Mucosa of rectum (tissue), 2 donors: ENCODE results near the gene SLC16A8.

Experiments
- H3K27ac ChIP-seq, 2 donors: one replicate each; pipeline ENCODE4 v1.7.0; 2013; ENCODE audit warnings: inconsistent platforms in 2 of 2, low read depth in 2 of 2, low read length in 2 of 2
- H3K27me3 ChIP-seq, 2 donors: one replicate each; pipeline ENCODE4 v1.7.0; 2013; ENCODE audit warnings: low read length in 2 of 2; ENCODE audit not compliant: control insufficient read depth in 2 of 2, insufficient read depth in 2 of 2
- H3K36me3 ChIP-seq, 2 donors: one replicate each; pipeline ENCODE4 v1.7.0; 2013; ENCODE audit warnings: low read length in 2 of 2; ENCODE audit not compliant: control insufficient read depth in 2 of 2, insufficient read depth in 2 of 2
- H3K4me1 ChIP-seq, 2 donors: one replicate each; pipeline ENCODE4 v1.7.0; 2013; ENCODE audit warnings: low read length in 2 of 2, mild to moderate bottlenecking in 1 of 2; ENCODE audit not compliant: control insufficient read depth in 2 of 2, insufficient read depth in 2 of 2
- H3K4me3 ChIP-seq, 2 donors: one replicate each; pipeline ENCODE4 v1.7.0; 2013; ENCODE audit warnings: low read length in 2 of 2
- H3K9ac ChIP-seq, 2 donors: one replicate each; pipeline ENCODE4 v1.7.0; 2013; ENCODE audit warnings: low read length in 2 of 2, low read depth in 1 of 2, mild to moderate bottlenecking in 1 of 2
- H3K9me3 ChIP-seq, 2 donors: one replicate each; pipeline ENCODE4 v1.7.0; 2013; ENCODE audit warnings: low read length in 2 of 2; ENCODE audit not compliant: control insufficient read depth in 2 of 2
- donor health status: healthy.
- donor health status: Normal muscosa, but diverticular disease.

The SLC16A8 gene

GRCh38 chr22:38072322-38073149, 11.4 kb downstream of the SLC16A8 start:
- H3K27ac ChIP-seq = no peak overlapping the region

GRCh38 chr22:38071421-38072321, 12.3 kb downstream of the SLC16A8 start:
- H3K36me3 ChIP-seq = peaks cover 33 to 41% of the 10 kb centered on the region in 2 donors
- no peak overlapping the region for H3K9ac ChIP-seq
- no peaks in the 10 kb centered on the region for H3K9me3 ChIP-seq
- H3K4me3 ChIP-seq = no peak overlapping the region
- H3K27me3 ChIP-seq = no peaks in the 10 kb centered on the region
- H3K4me1 ChIP-seq = no peaks in the 10 kb centered on the region
- no peak overlapping the region for H3K27ac ChIP-seq

More at GRCh38 chr22:38072322-38073149, 11.4 kb downstream of the SLC16A8 start:
- Histone ChIP-seq H3K27me3 (no peaks in the 10 kb centered on the region), H3K4me1 (no peaks in the 10 kb centered on the region), H3K4me3 (no peak overlapping the region), H3K9ac (no peak overlapping the region), H3K9me3 (no peaks in the 10 kb centered on the region), H3K36me3 (peaks cover 32 to 40% of the 10 kb centered on the region in 2 donors)

GRCh38 chr22:38070250-38070921, 13.6 kb downstream of the SLC16A8 start:
- H3K9me3 ChIP-seq = no peaks in the 10 kb centered on the region
- no peak overlapping the region for H3K27ac ChIP-seq
- H3K36me3 ChIP-seq = peaks cover 39 to 52% of the 10 kb centered on the region in 2 donors
- peak overlapping the region in 1 of 2 donors; percentile 32 for H3K9ac ChIP-seq
- H3K4me3 ChIP-seq = no peak overlapping the region
- no peaks in the 10 kb centered on the region for H3K4me1 ChIP-seq
- H3K27me3 ChIP-seq = no peaks in the 10 kb centered on the region

- Histone ChIP-seq H3K27ac (peak overlapping the region; percentile 33 to 44), H3K27me3 (no peaks in the 10 kb centered on the region), H3K36me3 (peaks cover 44 to 57% of the 10 kb centered on the region in 2 donors), H3K4me3 (no peak overlapping the region), H3K9ac (no peak overlapping the region), H3K4me1 (no peaks in the 10 kb centered on the region), H3K9me3 (no peaks in the 10 kb centered on the region)
Measured at GRCh38 chr22:38069372-38070249, 14.4 kb downstream of the SLC16A8 start.

- Histone ChIP-seq H3K4me1 (no peaks in the 10 kb centered on the region), H3K4me3 (no peak overlapping the region), H3K36me3 (peaks cover 43 to 53% of the 10 kb centered on the region in 2 donors), H3K9ac (no peak overlapping the region), H3K27ac (peak overlapping the region in 1 of 2 donors; percentile 44), H3K9me3 (no peaks in the 10 kb centered on the region), H3K27me3 (no peaks in the 10 kb centered on the region)
Measured at GRCh38 chr22:38068641-38069371, 15.2 kb downstream of the SLC16A8 start.

GRCh38 chr22:38067761-38068360, 16.1 kb downstream of the SLC16A8 start:
- Histone ChIP-seq H3K27me3 (no peaks in the 10 kb centered on the region), H3K4me3 (no peak overlapping the region), H3K9me3 (no peaks in the 10 kb centered on the region), H3K9ac (no peak overlapping the region), H3K4me1 (no peaks in the 10 kb centered on the region), H3K27ac (no peak overlapping the region), H3K36me3 (peaks cover 37 to 49% of the 10 kb centered on the region in 2 donors)

- no peak overlapping the region for H3K9ac ChIP-seq
- H3K4me3 ChIP-seq = no peak overlapping the region
- no peaks in the 10 kb centered on the region for H3K27me3 ChIP-seq
- no peaks in the 10 kb centered on the region for H3K9me3 ChIP-seq
- peaks cover 28 to 41% of the 10 kb centered on the region in 2 donors for H3K36me3 ChIP-seq
- H3K27ac ChIP-seq = no peak overlapping the region
- H3K4me1 ChIP-seq = no peaks in the 10 kb centered on the region
Measured at GRCh38 chr22:38067028-38067415, 17.0 kb downstream of the SLC16A8 start.

GRCh38 chr22:38066381-38067027, 17.5 kb downstream of the SLC16A8 start:
- Histone ChIP-seq H3K36me3 (peaks cover 27 to 37% of the 10 kb centered on the region in 2 donors), H3K27ac (no peak overlapping the region), H3K9ac (no peak overlapping the region), H3K4me1 (no peaks in the 10 kb centered on the region), H3K9me3 (no peaks in the 10 kb centered on the region), H3K27me3 (no peaks in the 10 kb centered on the region), H3K4me3 (no peak overlapping the region)
